COLO668 (cell line): ENCODE results near the gene ZNF730.
"Not testable (repeated sequence)": the region's sequence is repeated elsewhere in the genome, so short reads cannot be mapped to it uniquely, and the experiment has no call there.

Experiments
- DNase-seq: peaks from one replicate; lab custom pipeline; 2025; ENCODE audit not compliant: unreplicated experiment; lab: John Stamatoyannopoulos, UW

The ZNF730 gene

GRCh38 chr19:23116802-23117571 is at the start of gene ZNF730:
Gene ZNF730, plus strand, starts transcription at chr19:23117025. Its CDS starts 149 bp downstream, at chr19:23117174.
- no peak for DNase-seq

- peak; percentile 1 for DNase-seq
Observed at GRCh38 chr19:23070353-23071146, 46.3 kb upstream of the ZNF730 start.

GRCh38 chr19:23071147-23071511 is 45.7 kb upstream of the ZNF730 start:
- DNase-seq, result no peak

GRCh38 chr19:23075031-23075733 is 41.6 kb upstream of the ZNF730 start:
- peak; percentile 60 for DNase-seq

- DNase-seq, result not testable (repeated sequence)
Observed at GRCh38 chr19:23077776-23078175, 39.0 kb upstream of the ZNF730 start.

- no peak for DNase-seq
Observed at GRCh38 chr19:23093832-23094231, 23.0 kb upstream of the ZNF730 start.

GRCh38 chr19:23095418-23095817 is 21.4 kb upstream of the ZNF730 start:
- no peak for DNase-seq

- DNase-seq, result no peak
Observed at GRCh38 chr19:23098286-23098685, 18.5 kb upstream of the ZNF730 start.

GRCh38 chr19:23098988-23099387 is 17.8 kb upstream of the ZNF730 start:
- no peak for DNase-seq

GRCh38 chr19:23099966-23100365 is 16.9 kb upstream of the ZNF730 start:
- no peak for DNase-seq

- no peak for DNase-seq
Observed at GRCh38 chr19:23101241-23101640, 15.6 kb upstream of the ZNF730 start.

GRCh38 chr19:23118400-23118799 is 1.6 kb downstream of the ZNF730 start:
- DNase-seq, result no peak

GRCh38 chr19:23134211-23134610 is 17.4 kb downstream of the ZNF730 start:
- not testable (repeated sequence) for DNase-seq

GRCh38 chr19:23145617-23146415 is 29.0 kb downstream of the ZNF730 start:
- no peak for DNase-seq

- no peak for DNase-seq
Observed at GRCh38 chr19:23160766-23161165, 43.9 kb downstream of the ZNF730 start.

GRCh38 chr19:23168286-23168685 is 51.5 kb downstream of the ZNF730 start:
- not testable (repeated sequence) for DNase-seq

- DNase-seq, result no peak
Observed at GRCh38 chr19:23183251-23183650, 66.4 kb downstream of the ZNF730 start.

- DNase-seq, result no peak
Observed at GRCh38 chr19:23190341-23190740, 73.5 kb downstream of the ZNF730 start.
